ENCODE data around the gene PLPP3.

DNA sequence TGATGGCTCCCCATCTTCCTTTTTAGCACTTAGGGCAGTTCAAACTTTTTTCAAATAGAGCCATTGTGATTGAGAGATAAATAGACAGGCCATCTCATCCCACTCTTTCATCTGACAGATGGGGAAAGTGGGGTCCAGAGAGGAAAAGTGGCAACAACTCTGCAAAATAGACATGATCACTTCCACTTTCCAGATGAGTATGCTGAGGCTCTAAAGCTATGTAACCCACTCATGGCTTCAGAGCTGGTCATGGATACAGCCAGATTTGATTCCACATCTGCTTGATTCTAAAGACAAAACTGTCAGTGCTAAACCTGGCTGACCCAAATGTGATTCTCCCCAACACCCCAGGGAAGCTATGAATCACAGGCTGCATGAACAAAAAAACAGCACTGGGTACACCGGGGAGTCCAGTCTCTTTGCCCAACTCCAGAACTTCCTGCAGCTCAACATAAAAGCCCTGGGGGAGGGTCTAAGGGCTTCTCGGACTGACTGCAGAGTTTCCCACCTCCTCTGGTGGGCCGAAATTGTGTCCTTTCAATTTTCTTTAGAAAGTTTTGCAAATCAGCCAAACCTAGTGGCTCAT lies 59.3 kb downstream of the PLPP3 start:
- TF ChIP-seq, protein P1, sequence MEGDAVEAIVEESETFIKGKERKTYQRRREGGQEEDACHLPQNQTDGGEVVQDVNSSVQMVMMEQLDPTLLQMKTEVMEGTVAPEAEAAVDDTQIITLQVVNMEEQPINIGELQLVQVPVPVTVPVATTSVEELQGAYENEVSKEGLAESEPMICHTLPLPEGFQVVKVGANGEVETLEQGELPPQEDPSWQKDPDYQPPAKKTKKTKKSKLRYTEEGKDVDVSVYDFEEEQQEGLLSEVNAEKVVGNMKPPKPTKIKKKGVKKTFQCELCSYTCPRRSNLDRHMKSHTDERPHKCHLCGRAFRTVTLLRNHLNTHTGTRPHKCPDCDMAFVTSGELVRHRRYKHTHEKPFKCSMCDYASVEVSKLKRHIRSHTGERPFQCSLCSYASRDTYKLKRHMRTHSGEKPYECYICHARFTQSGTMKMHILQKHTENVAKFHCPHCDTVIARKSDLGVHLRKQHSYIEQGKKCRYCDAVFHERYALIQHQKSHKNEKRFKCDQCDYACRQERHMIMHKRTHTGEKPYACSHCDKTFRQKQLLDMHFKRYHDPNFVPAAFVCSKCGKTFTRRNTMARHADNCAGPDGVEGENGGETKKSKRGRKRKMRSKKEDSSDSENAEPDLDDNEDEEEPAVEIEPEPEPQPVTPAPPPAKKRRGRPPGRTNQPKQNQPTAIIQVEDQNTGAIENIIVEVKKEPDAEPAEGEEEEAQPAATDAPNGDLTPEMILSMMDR (IDR thresholded peaks at IDR 0.05): no peak
- no peak for TF ChIP-seq POLR2A (IDR thresholded peaks at IDR 0.05)

All from suprapubic skin (tissue), 3 donors.